Smooth muscle cell (in vitro differentiated cells): ENCODE data around the gene LSR. TPM values are rescaled to one million over a fixed set of nuclear protein-coding genes. Genes with fewer than 3 reads are reported as not detected.

Experiments used
- DNase-seq: peaks from one replicate; lab custom pipeline; 2025; ENCODE audit not compliant: unreplicated experiment; lab: John Stamatoyannopoulos, UW
- H2AFZ ChIP-seq: fragments of 200-600 bp; sonication (generic); 2 replicates; pipeline ENCODE4 v1.6.0; 2016; ENCODE audit warnings: antibody characterized with exemption, low read depth, mild to moderate bottlenecking
- H3F3A ChIP-seq: fragments of 200-600 bp; sonication (generic); 2 replicates; pipeline ENCODE4 v1.6.0; 2017; ENCODE audit warnings: antibody characterized with exemption, low read depth
- H3K27ac ChIP-seq: fragments of 200-600 bp; sonication (generic); 2 replicates; pipeline ENCODE4 v1.5.1; 2016; ENCODE audit warnings: low read depth, mild to moderate bottlenecking
- H3K27me3 ChIP-seq: fragments of 200-600 bp; sonication (generic); 2 replicates; pipeline ENCODE4 v1.6.1; 2016; ENCODE audit warnings: low read depth, mild to moderate bottlenecking
- H3K36me3 ChIP-seq: fragments of 200-600 bp; sonication (generic); 2 replicates; pipeline ENCODE4 v1.5.1; 2016; ENCODE audit warnings: low read depth
- H3K4me1 ChIP-seq: fragments of 200-600 bp; sonication (generic); 2 replicates; pipeline ENCODE4 v1.5.1; 2016; ENCODE audit warnings: low read depth
- H3K4me2 ChIP-seq: fragments of 200-600 bp; sonication (generic); 2 replicates; pipeline ENCODE4 v1.6.0; 2016; ENCODE audit warnings: mild to moderate bottlenecking
- H3K4me3 ChIP-seq: fragments of 200-600 bp; sonication (generic); 2 replicates; pipeline ENCODE4 v1.5.1; 2016; ENCODE audit warnings: mild to moderate bottlenecking
- H3K79me2 ChIP-seq: fragments of 200-600 bp; sonication (generic); 2 replicates; pipeline ENCODE4 v1.6.0; 2016; ENCODE audit warnings: low read depth, mild to moderate bottlenecking
- H3K9ac ChIP-seq: fragments of 200-600 bp; sonication (generic); 2 replicates; pipeline ENCODE4 v1.6.0; 2016; ENCODE audit warnings: low read depth
- H3K9me3 ChIP-seq: fragments of 200-600 bp; sonication (generic); replicated peaks from 2 replicates; pipeline ENCODE4 v1.5.1; 2016; ENCODE audit warnings: low read depth
- H4K20me1 ChIP-seq: fragments of 200-600 bp; sonication (generic); 2 replicates; pipeline ENCODE4 v1.6.0; 2016; ENCODE audit warnings: low read depth
- WGBS: methylation state at CpG from one replicate; pipeline ENCODE4 v1.1.7; 2016; ENCODE audit warnings: low lambda C conversion rate; 5-methylcytosine and 5-hydroxymethylcytosine counted together
- polyA plus RNA-seq: library from polyadenylated mRNA; unstranded; fragments of >200 nt; fragmentation: Nextera tagmentation; extraction: Ambion mirVana; gene quantifications from 2 replicates; pipeline ENCODE4 v1.2.1, GENCODE V29; 2016
- total RNA-seq: library from RNA; depleted of rRNA; stranded (reverse); fragments of >200 nt; gene quantifications from 2 replicates; pipeline ENCODE4 v1.2.3, GENCODE V29; 2014
- TF ChIP-seq, protein P1 (sequence below): fragments of 200-600 bp; sonication (generic); IDR thresholded peaks from 2 replicates; pipeline ENCODE4 v1.5.1; 2017; ENCODE audit warnings: borderline replicate concordance, mild to moderate bottlenecking, antibody characterized with exemption; ENCODE audit not compliant: insufficient read depth, poor library complexity, severe bottlenecking

LSR gene
- total and polyA plus RNA-seq, 2 experiments from 2014 or later = 14.0 to 14.2 TPM

DNA sequence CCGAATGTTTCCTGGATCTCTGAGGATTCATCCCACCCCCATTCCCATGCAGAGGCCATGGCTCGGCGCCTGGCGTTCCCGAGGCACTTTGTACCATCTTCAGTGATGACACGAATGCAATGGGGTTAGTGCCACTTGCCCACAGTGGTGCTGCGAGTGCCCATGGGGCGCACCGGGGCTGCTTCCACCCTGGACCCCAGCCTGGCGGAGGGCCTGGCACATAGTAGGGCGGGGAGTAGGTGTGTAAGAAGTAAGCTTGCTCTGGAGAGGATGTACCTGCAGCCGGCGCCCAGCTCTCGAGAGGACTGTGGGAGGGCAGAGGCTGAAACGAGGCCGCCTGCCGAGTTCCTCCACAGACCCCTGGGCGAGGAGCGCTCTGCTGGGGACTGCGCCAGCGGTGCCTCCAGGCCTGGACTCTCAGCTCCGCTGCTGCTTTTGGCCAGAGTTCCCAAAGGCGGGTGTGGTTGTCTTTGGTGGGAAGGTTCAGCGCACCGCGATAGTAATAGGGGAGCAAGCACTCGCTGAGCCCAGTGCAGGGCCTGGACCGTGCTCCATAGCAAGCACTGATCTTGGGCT, 28.0 kb downstream of the LSR start:
- Histone ChIP-seq H3K36me3 (no peaks in the 10 kb centered on the region), H3K79me2 (no peaks in the 10 kb centered on the region), H3K9me3 (no peaks in the 10 kb centered on the region), H2AFZ (no peak overlapping the region), H3K4me1 (no peaks in the 10 kb centered on the region), H3K4me2 (no peak overlapping the region), H3K27me3 (no peaks in the 10 kb centered on the region), H3K4me3 (no peak overlapping the region), H4K20me1 (peaks cover 4% of the 10 kb centered on the region), H3K9ac (no peak overlapping the region), H3F3A (no peaks in the 10 kb centered on the region), H3K27ac (no peak overlapping the region)
- TF ChIP-seq, protein P1, sequence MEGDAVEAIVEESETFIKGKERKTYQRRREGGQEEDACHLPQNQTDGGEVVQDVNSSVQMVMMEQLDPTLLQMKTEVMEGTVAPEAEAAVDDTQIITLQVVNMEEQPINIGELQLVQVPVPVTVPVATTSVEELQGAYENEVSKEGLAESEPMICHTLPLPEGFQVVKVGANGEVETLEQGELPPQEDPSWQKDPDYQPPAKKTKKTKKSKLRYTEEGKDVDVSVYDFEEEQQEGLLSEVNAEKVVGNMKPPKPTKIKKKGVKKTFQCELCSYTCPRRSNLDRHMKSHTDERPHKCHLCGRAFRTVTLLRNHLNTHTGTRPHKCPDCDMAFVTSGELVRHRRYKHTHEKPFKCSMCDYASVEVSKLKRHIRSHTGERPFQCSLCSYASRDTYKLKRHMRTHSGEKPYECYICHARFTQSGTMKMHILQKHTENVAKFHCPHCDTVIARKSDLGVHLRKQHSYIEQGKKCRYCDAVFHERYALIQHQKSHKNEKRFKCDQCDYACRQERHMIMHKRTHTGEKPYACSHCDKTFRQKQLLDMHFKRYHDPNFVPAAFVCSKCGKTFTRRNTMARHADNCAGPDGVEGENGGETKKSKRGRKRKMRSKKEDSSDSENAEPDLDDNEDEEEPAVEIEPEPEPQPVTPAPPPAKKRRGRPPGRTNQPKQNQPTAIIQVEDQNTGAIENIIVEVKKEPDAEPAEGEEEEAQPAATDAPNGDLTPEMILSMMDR = no peak
- no peak for DNase-seq
- 98% methylated on average over 28 of the region's 28 CpGs for WGBS

DNA sequence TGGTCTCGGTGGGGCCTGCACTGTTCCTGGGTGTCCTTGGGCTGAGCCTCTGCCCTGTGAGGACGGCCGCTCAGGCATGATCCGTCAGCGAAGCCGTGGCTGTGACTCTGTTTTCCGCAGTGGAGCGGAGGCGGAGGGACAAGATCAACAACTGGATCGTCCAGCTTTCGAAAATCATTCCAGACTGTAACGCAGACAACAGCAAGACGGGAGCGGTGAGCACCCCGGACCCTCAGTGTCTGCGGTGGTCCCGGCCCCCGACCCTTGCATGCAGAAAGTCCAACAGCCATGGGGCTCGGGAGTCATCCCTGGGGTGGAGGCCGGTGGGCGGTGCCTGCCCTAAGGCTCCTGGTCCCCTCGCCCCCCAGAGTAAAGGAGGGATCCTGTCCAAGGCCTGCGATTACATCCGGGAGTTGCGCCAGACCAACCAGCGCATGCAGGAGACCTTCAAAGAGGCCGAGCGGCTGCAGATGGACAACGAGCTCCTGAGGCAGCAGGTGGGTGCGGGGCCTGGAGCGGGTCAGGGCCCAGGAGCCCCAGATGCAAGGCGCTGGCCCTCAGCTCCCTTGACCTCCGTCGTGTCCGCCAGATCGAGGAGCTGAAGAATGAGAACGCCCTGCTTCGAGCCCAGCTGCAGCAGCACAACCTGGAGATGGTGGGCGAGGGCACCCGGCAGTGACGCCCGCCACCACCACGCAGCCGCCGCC, 29.9 kb downstream of the LSR start:
- no peak overlapping the region for H3K4me3 ChIP-seq
- H3K27ac ChIP-seq = no peak overlapping the region
- no peaks in the 10 kb centered on the region for H3K36me3 ChIP-seq
- H3K4me1 ChIP-seq = no peaks in the 10 kb centered on the region
- TF ChIP-seq, protein P1 = no peak
- H3K27me3 ChIP-seq = peaks cover 12% of the 10 kb centered on the region
- H3F3A ChIP-seq = no peaks in the 10 kb centered on the region
- H3K4me2 ChIP-seq = no peak overlapping the region
- DNase-seq = no peak
- H3K9ac ChIP-seq = no peak overlapping the region
- no peak overlapping the region for H2AFZ ChIP-seq
- H4K20me1 ChIP-seq = no peaks in the 10 kb centered on the region
- H3K79me2 ChIP-seq = no peaks in the 10 kb centered on the region
- no peaks in the 10 kb centered on the region for H3K9me3 ChIP-seq
- 95% methylated on average over 44 of the region's 45 CpGs for WGBS

DNA sequence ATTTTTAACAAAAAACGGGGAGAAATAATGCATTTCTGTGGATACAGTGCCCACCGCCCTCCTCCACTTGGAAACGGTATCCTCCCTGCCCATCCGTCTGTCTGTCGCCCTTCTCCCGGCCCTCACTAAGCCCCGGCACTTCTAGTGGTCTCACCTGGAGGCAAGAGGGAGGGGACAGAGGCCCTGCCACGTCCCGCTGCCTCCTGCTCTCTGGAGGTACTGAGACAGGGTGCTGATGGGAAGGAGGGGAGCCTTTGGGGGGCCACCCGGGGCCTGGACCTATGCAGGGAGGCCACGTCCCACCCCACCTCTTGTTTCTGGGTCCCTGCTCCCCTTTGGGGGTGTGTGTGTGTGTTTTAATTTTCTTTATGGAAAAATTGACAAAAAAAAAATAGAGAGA, 30.6 kb downstream of the LSR start:
- Histone ChIP-seq H3K4me3 (no peak overlapping the region), H3K4me1 (no peaks in the 10 kb centered on the region), H4K20me1 (no peaks in the 10 kb centered on the region), H3K36me3 (no peaks in the 10 kb centered on the region), H3F3A (no peaks in the 10 kb centered on the region), H3K27me3 (peaks cover 12% of the 10 kb centered on the region), H3K27ac (no peak overlapping the region), H3K79me2 (no peaks in the 10 kb centered on the region), H2AFZ (no peak overlapping the region), H3K9ac (no peak overlapping the region), H3K4me2 (no peak overlapping the region), H3K9me3 (no peaks in the 10 kb centered on the region)
- WGBS = 88% methylated on average over 11 of the region's 11 CpGs
- TF ChIP-seq, protein P1 = no peak
- no peak for DNase-seq
